Measurements from ENCODE around the gene APOF.

GRCh38 chr12:56374726-56375597 lies 12.3 kb upstream of the APOF start:
- no peak for TF ChIP-seq CTCF (IDR thresholded peaks at IDR 0.05)
- no peak for TF ChIP-seq POLR2A (IDR thresholded peaks at IDR 0.05)
- no peak for TF ChIP-seq POLR2AphosphoS5 (IDR thresholded peaks at IDR 0.05)

Data from suprapubic skin (tissue), 4 donors.